NCI-H345 treated with DMSO at 0.1 percent for 48 hours (cell line): ENCODE measurements around the gene GLT8D2.
A peak's percentile ranks its signal among the peaks of the same experiment; 100 is the strongest.
"Not testable (repeated sequence)": the region's sequence is repeated elsewhere in the genome, so short reads cannot be mapped to it uniquely, and the experiment has no call there.

Source experiments
- DNase-seq: peaks from one replicate; lab custom pipeline; 2025; ENCODE audit not compliant: unreplicated experiment; lab: John Stamatoyannopoulos, UW

GLT8D2 gene

GRCh38 chr12:104054681-104055346 is 4.8 kb upstream of the GLT8D2 start:
- DNase-seq: no peak

GRCh38 chr12:104050436-104050835 is 449 bp upstream of the GLT8D2 start:
- DNase-seq: no peak

DNA sequence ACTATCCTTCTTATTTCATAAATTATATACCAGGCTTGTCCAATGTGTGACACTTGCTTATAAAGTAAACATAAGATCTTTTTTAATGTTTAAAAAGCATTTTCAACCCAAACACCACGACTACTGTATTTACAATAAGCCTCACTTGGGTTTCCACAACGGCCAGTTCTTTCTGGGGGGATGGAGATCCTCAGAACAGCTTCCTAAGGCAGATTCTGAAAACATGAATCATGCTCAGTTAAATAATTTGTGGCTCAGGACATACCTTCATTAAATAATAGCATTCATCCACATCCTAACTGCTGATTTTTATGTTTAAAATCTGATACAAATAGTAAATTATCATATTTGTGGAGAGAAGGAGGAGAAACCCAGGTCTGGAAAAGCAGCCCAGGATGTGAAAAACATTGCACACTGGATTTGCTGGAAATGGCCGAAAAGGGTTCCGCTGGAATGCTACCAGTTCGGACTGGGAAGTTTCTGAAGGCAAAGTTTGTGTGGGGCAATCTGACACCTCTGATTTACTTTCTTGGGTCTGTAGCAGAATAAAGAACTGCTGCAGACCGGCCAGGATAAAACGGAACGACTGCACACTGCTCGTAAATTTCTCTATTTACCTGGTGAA is 597 bp downstream of the GLT8D2 start:
- no peak for DNase-seq

- no peak for DNase-seq
Measured at GRCh38 chr12:104048811-104049210, 1.2 kb downstream of the GLT8D2 start.

DNA sequence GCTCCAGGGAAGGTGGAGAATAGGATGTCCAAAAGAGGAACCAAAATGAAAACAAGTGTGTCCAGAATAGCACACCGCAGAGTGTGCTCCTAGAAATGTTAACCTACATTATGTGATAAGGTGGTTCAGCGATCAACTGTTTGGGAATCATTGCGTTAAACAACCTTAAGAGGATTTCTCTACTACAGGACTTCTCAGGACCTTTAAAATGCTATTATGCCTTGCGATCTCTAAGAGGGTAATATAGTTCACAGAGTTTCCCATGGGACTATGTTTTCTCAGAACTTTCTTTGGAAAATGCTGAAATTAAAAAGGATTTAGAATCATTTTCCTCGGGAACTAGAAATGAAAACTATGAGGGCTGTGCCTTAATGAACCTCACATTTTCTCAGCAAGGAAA is 1.8 kb downstream of the GLT8D2 start:
- no peak for DNase-seq

GRCh38 chr12:104046306-104046705 is 3.7 kb downstream of the GLT8D2 start:
- no peak for DNase-seq

GRCh38 chr12:104044158-104044557 is 5.8 kb downstream of the GLT8D2 start:
- no peak for DNase-seq

DNA sequence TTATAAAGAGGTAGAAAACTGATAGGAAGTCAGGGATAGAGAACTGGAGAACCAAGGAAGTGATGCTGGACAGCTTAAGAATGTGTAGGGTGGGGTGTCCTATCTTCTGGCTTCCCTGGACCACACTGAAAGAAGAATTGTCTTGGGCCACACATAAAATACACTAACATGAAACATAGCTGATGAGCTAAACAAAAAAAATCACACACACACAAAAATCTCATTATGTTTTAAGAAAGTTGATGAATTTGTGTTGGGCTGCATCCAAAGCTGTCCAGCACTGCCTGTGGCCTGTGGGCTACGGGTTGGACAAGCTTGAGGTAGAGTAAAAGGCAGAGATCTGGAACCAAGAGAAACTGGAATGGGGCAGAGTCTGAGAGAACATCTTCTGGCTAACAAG is 7.4 kb downstream of the GLT8D2 start:
- no peak for DNase-seq

DNA sequence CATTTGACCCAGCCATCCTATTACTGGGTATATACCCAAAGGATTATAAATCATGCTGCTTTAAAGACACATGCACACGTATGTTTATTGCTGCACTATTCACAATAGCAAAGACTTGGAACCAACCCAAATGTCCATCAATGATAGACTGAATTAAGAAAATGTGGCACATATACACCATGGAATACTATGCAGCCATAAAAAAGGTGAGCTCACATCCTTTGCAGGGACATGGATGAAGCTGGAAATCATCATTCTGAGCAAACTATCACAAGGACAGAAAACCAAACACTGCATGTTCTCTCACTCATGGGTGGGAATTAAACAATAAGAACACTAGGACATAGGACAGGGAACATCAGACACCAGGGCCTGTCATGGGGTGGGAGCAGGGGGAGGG is 10.2 kb downstream of the GLT8D2 start:
- not testable (repeated sequence) for DNase-seq

- DNase-seq: not testable (repeated sequence)
Measured at GRCh38 chr12:104036143-104036542, 13.8 kb downstream of the GLT8D2 start.

DNA sequence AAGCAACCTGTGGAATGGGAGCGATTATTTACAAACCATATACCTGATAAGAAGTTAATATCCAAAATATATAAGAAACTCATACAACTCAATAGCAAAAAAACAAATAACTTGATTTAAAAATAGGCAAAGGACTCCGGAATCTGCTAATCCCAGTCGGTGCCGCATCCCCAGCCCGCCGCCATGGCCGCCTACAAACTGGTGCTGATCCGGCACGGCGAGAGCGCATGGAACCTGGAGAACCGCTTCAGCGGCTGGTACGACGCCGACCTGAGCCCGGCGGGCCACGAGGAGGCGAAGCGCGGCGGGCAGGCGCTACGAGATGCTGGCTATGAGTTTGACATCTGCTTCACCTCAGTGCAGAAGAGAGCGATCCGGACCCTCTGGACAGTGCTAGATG is 19.4 kb downstream of the GLT8D2 start:
- DNase-seq: not testable (repeated sequence)

- DNase-seq: peak; percentile 1
Measured at GRCh38 chr12:104026841-104027599, 23.0 kb downstream of the GLT8D2 start.

GRCh38 chr12:104025771-104026170 is 24.2 kb downstream of the GLT8D2 start:
- no peak for DNase-seq

DNA sequence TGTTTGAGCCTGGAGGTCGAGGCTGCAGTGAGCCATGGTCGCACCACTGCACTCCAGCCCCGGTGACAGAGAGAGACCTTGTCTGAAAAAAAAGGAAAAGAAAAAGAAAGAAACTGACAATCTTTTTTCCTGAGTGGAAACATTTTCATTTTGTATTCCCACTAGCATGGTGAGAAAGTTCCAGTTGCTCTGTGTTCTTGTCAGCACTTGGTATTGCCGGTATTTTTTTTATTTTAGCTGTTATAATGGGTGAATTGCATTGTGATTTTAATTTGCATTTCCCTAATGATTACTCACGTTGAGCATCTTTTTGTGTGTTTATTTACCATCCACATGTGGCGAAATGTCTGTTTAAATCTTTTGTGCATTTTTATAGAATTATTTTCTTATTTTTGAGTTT is 25.6 kb downstream of the GLT8D2 start:
- no peak for DNase-seq

- DNase-seq: no peak
Measured at GRCh38 chr12:104023710-104024109, 26.3 kb downstream of the GLT8D2 start.

DNA sequence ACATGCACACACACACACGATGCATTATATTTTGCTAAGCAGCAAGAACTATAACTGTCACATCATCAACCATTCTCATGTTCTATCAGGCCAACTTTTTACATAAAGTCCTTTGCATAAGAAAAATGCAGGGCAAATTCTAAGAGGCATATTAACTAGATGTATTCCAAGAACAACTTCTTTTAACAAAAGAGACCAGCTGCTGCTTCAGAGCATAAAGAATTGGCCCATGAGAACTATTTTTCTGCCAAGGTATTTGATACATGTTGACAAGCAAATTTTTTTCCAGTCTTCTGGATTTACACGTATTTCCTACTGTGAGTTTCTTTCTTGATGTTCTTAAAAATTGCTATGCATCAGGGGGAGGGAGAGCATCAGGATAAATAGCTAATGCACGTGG is 27.2 kb downstream of the GLT8D2 start:
- no peak for DNase-seq

- DNase-seq: not testable (repeated sequence)
Measured at GRCh38 chr12:104021862-104022261, 28.1 kb downstream of the GLT8D2 start.

DNA sequence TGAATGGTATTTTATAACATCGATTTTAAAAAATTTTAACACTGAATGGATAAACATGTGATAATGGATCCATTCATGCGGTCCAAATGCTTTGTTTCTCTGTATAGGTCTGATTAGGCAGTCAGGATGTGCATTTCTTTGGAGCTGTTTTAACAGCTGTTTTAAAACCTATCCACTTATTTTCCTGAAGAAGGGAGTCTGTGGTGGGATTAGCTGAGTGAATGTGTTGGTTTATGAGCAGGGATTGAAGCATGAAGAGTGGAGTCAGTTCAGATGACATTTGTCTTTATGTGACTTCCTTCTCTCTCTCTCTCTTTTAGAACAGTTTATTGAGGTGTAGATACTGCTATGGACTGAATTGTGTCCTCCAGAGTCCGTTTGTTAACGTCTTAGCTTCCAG is 37.7 kb downstream of the GLT8D2 start:
- no peak for DNase-seq

DNA sequence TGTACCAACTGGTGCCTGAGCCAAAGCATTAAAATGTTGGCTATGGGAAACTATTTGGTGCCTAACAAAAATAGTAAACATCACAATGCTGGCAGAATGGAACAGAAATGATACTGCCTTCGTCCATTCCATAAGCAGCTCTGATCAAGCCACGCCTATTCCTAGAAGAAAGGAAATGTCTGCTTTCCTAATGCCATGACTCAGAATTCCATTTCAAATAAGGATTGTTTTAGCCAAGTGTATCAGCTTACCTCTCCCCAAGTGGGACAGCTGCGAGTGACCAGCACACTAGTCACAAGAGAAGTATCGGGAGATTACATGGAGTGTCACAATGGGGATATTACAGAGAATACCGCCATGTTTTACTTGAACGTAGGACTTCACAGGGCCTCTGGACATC is 38.7 kb downstream of the GLT8D2 start:
- no peak for DNase-seq

DNA sequence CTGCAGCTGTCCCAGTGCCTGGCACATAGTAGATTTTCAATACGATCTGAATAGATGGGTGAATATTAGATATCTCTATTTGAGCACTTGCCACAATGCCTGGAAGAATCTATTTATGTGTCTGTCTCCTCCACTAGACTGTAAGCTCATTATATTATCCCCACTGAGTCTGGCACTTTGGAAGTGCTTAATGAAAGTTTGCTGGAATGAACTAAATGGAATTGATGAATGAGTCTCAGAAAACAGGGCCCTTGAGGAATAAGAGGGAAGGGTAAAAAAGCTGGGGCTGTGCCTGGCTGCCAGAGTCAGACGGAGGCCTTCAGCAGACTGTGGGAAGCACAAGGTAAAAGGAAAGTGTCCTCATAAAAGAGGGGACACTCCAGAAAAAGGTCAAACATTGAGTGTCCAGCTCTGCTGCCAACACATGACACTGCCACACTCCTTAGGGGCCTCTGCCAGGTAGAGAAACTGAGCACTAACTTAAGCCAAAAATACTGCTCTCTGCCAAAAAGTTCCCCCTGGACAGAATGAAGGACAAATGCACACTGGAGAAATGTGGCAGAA is 39.3 kb downstream of the GLT8D2 start:
- no peak for DNase-seq

DNA sequence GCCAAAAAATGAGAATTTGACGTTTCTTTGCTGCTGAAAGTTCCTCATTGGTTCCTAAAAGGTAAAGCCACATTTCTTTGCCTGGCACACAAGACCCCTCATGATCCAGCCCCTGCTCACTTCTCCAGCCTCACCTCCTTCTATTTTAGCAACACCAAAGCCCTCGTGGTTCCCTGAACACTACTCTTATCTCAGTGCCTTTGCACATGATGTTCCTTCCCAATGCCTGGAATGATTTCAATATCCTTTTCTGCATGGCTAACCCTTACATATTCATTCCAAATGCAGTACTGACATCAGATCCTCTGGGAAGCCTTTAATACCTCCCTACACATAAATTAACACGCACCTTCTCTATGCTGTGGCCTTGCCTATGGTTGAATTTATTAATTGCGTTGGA is 39.9 kb downstream of the GLT8D2 start:
- DNase-seq: no peak

DNA sequence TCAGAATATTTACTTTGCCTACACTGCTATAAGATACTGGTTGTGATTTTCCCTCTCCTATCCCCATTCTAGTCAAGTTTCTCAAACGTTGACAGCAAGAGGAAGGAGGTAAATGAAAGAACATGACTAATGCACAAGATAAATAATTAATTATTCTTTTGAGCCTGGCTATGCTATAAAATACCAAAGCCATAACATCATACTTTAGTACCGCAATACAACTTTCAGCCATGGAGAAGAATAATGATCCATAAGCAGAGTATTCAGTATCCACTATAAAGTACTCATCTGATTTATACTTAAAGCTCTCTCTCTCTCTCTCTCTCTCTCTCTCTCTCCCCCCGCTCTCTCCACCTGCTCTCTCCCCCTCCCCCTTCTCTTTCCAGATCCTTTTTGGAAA is 43.1 kb downstream of the GLT8D2 start:
- no peak for DNase-seq
